Loucy (cell line): Measurements from ENCODE around the gene CD34.

Experiments
- H2AFZ ChIP-seq: fragments of 200-600 bp; sonication (generic); 2 replicates; pipeline ENCODE4 v1.6.0; 2016; ENCODE audit warnings: antibody characterized with exemption, mild to moderate bottlenecking, low read length, moderate library complexity
- H3F3A ChIP-seq: fragments of 200-600 bp; 2 replicates; pipeline ENCODE4 v1.6.0; 2016; ENCODE audit warnings: antibody characterized with exemption, low read depth, mild to moderate bottlenecking
- H3K27me3 ChIP-seq: fragments of 200-600 bp; sonication (generic); 2 replicates; pipeline ENCODE4 v1.6.1; 2014; ENCODE audit warnings: low read length, mild to moderate bottlenecking; ENCODE audit not compliant: insufficient read depth, poor library complexity, severe bottlenecking
- H3K36me3 ChIP-seq: fragments of 200-600 bp; sonication (generic); 2 replicates; pipeline ENCODE4 v1.6.1; 2016; ENCODE audit warnings: low read length; ENCODE audit not compliant: insufficient read depth
- H3K4me1 ChIP-seq: fragments of 200-600 bp; sonication (generic); 2 replicates; pipeline ENCODE4 v1.5.1; 2014; ENCODE audit warnings: low read length, mild to moderate bottlenecking; ENCODE audit not compliant: insufficient read depth, poor library complexity, severe bottlenecking
- H3K4me2 ChIP-seq: fragments of 200-600 bp; sonication (generic); 2 replicates; pipeline ENCODE4 v1.6.0; 2014; ENCODE audit warnings: antibody characterized with exemption, low read length, low read depth, mild to moderate bottlenecking; ENCODE audit not compliant: poor library complexity, severe bottlenecking
- H3K4me3 ChIP-seq: fragments of 200-600 bp; sonication (generic); 2 replicates; pipeline ENCODE4 v1.5.1; 2014; ENCODE audit warnings: low read length, mild to moderate bottlenecking, mixed read lengths; ENCODE audit not compliant: poor library complexity, severe bottlenecking
- H3K79me2 ChIP-seq: fragments of 200-600 bp; sonication (generic); 2 replicates; pipeline ENCODE4 v1.6.1; 2014; ENCODE audit warnings: low read length; ENCODE audit not compliant: insufficient read depth
- H3K9ac ChIP-seq: fragments of 200-600 bp; sonication (generic); 2 replicates; pipeline ENCODE4 v1.6.0; 2014; ENCODE audit warnings: mild to moderate bottlenecking, low read depth, low read length, moderate library complexity; ENCODE audit not compliant: poor library complexity, severe bottlenecking
- H3K9me2 ChIP-seq: fragments of 200-600 bp; sonication (generic); replicated peaks from 2 replicates; pipeline ENCODE4 v1.6.1; 2016; ENCODE audit warnings: low read depth, low read length, mixed read lengths
- H3K9me3 ChIP-seq: fragments of 200-600 bp; sonication (generic); 2 replicates; pipeline ENCODE4 v1.6.1; 2014; ENCODE audit warnings: mild to moderate bottlenecking, antibody characterized with exemption, low read length, low read depth; ENCODE audit not compliant: insufficient read depth
- H4K20me1 ChIP-seq: fragments of 200-600 bp; sonication (generic); 2 replicates; pipeline ENCODE4 v1.6.0; 2014; ENCODE audit warnings: antibody characterized with exemption, low read length, mild to moderate bottlenecking; ENCODE audit not compliant: insufficient read depth, poor library complexity, severe bottlenecking
- EZH2phosphoT487 ChIP-seq: fragments of 200-600 bp; IDR thresholded peaks from 2 replicates; pipeline ENCODE4 v1.6.1; 2018; ENCODE audit warnings: antibody characterized with exemption, mild to moderate bottlenecking, moderate library complexity, borderline replicate concordance
- TF ChIP-seq, protein P1 (sequence below): fragments of 200-600 bp; sonication (generic); conservative IDR thresholded peaks from 2 replicates; pipeline ENCODE4 v1.5.1; 2014; ENCODE audit warnings: mild to moderate bottlenecking, antibody characterized with exemption, low read length

Gene CD34

DNA sequence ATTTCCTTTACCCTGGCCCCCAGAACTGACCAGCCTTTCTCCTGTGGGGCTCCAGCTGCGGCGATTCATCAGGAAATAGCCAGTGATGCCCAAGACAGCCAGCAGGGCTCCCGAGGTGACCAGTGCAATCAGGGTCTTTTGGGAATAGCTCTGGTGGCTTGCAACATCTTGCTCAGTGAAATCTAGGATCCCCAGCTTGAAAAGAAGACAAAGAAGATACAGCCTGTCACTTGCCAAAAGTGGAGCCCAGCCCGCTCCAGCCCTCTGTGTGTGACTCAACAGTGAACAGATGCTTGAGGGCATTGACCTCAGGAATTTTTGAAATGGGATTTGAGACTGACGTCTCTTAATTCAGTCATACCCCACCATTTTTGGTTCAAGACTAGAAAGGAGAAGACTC is 22.3 kb downstream of the CD34 start:
- TF ChIP-seq, protein P1, sequence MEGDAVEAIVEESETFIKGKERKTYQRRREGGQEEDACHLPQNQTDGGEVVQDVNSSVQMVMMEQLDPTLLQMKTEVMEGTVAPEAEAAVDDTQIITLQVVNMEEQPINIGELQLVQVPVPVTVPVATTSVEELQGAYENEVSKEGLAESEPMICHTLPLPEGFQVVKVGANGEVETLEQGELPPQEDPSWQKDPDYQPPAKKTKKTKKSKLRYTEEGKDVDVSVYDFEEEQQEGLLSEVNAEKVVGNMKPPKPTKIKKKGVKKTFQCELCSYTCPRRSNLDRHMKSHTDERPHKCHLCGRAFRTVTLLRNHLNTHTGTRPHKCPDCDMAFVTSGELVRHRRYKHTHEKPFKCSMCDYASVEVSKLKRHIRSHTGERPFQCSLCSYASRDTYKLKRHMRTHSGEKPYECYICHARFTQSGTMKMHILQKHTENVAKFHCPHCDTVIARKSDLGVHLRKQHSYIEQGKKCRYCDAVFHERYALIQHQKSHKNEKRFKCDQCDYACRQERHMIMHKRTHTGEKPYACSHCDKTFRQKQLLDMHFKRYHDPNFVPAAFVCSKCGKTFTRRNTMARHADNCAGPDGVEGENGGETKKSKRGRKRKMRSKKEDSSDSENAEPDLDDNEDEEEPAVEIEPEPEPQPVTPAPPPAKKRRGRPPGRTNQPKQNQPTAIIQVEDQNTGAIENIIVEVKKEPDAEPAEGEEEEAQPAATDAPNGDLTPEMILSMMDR = peak; percentile 18; the same call in 1 of the 2 replicates
- TF ChIP-seq EZH2phosphoT487 = no peak
- Histone ChIP-seq H2AFZ (no peak overlapping the region), H4K20me1 (no peaks in the 10 kb centered on the region), H3K4me1 (peaks cover 60% of the 10 kb centered on the region), H3K9me2 (no peaks in the 10 kb centered on the region), H3K36me3 (no peaks in the 10 kb centered on the region), H3K9ac (no peak overlapping the region), H3K27me3 (no peaks in the 10 kb centered on the region), H3K9me3 (no peaks in the 10 kb centered on the region), H3F3A (no peaks in the 10 kb centered on the region), H3K4me2 (no peak overlapping the region), H3K4me3 (no peak overlapping the region), H3K79me2 (no peaks in the 10 kb centered on the region)

DNA sequence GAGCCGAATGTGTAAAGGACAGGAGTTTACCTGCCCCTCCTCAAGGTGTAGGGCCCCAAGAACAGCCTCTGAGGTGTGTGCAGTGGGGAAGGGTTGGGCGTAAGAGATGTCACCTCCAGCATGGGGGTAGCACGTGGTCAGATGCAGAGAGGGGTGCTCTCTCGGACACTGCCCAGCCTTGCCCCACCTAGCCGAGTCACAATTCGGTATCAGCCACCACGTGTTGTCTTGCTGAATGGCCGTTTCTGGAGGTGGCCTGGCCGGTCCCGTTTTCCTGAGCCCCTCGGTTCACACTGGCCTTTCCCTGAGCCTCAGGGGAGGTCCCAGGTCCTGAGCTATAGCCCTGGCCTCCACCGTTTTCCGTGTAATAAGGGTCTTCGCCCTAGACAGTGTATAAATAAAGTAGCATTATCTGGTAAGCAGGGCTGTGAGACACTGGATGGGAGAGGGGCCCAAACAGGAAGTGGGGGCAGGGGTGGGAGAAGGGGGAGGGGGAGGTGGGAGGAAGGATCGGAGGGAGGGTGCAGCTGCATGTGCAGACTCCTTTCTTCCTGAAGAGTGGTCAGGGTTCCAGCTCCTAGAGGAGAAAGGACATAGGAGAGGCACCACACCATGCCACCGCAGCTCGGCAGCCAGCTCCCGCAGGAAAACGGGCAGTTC is 23.3 kb downstream of the CD34 start:
- Histone ChIP-seq H3K9me3 (no peaks in the 10 kb centered on the region), H3K4me1 (peaks cover 65% of the 10 kb centered on the region), H3K27me3 (no peaks in the 10 kb centered on the region), H3K4me2 (peak overlapping the region; percentile 2), H3K9me2 (no peaks in the 10 kb centered on the region), H3K36me3 (no peaks in the 10 kb centered on the region), H3K79me2 (no peaks in the 10 kb centered on the region), H3F3A (no peaks in the 10 kb centered on the region), H2AFZ (no peak overlapping the region), H3K4me3 (no peak overlapping the region), H3K9ac (peak overlapping the region; percentile 21), H4K20me1 (no peaks in the 10 kb centered on the region)
- TF ChIP-seq, protein P1 = no peak
- TF ChIP-seq EZH2phosphoT487 = no peak

DNA sequence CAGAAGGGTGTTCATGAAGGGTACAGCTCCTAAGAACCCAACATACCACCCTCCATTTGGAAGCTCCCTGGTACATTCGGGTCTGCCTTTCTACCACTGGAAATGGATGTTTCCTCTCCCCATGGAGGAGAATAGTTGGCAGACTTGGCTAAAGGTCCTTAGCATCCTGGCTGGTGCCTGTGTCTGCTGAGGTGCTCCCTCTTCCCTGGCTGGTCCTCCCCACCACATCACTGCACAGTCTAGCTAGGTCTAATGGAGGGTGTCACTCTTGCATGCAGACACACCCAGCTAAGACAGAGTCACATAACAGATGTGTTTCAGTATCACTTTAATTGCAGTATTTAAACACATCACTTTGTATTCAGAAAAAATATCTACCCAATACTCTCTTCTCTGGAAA is 24.7 kb downstream of the CD34 start:
- Histone ChIP-seq H3K36me3 (no peaks in the 10 kb centered on the region), H2AFZ (peak overlapping the region; percentile 86), H3K4me3 (no peak overlapping the region), H4K20me1 (no peaks in the 10 kb centered on the region), H3K9me2 (no peaks in the 10 kb centered on the region), H3K27me3 (no peaks in the 10 kb centered on the region), H3K4me1 (peaks cover 67% of the 10 kb centered on the region), H3K9ac (no peak overlapping the region), H3K79me2 (no peaks in the 10 kb centered on the region), H3K4me2 (no peak overlapping the region), H3F3A (no peaks in the 10 kb centered on the region), H3K9me3 (no peaks in the 10 kb centered on the region)
- no peak for TF ChIP-seq EZH2phosphoT487
- TF ChIP-seq, protein P1 = no peak
